ENCODE measurements around the gene NUDT6.
"Not testable (repeated sequence)": the region's sequence is repeated elsewhere in the genome, so short reads cannot be mapped to it uniquely, and the experiment has no call there.

The NUDT6 gene

GRCh38 chr4:122948671-122949070 lies 26.3 kb upstream of the NUDT6 start:
- TF ChIP-seq, protein P1, sequence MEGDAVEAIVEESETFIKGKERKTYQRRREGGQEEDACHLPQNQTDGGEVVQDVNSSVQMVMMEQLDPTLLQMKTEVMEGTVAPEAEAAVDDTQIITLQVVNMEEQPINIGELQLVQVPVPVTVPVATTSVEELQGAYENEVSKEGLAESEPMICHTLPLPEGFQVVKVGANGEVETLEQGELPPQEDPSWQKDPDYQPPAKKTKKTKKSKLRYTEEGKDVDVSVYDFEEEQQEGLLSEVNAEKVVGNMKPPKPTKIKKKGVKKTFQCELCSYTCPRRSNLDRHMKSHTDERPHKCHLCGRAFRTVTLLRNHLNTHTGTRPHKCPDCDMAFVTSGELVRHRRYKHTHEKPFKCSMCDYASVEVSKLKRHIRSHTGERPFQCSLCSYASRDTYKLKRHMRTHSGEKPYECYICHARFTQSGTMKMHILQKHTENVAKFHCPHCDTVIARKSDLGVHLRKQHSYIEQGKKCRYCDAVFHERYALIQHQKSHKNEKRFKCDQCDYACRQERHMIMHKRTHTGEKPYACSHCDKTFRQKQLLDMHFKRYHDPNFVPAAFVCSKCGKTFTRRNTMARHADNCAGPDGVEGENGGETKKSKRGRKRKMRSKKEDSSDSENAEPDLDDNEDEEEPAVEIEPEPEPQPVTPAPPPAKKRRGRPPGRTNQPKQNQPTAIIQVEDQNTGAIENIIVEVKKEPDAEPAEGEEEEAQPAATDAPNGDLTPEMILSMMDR (IDR thresholded peaks at IDR 0.05), result no peak
- no peak overlapping the region for H3K4me3 ChIP-seq
- H3K36me3 ChIP-seq, result peaks cover 66 to 85% (median 66%) of the 10 kb centered on the region in 3 donors
- H3K27ac ChIP-seq, result no peak overlapping the region
- no peaks in the 10 kb centered on the region for H3K27me3 ChIP-seq
- H3K4me1 ChIP-seq, result no peaks in the 10 kb centered on the region
- no peak for DNase-seq
- no peaks in the 10 kb centered on the region for H3K9me3 ChIP-seq
- intact Hi-C loops (cut with DNase I; ENCODE audit: low total_unique reads), result no loop called here

GRCh38 chr4:122946142-122946541 lies 23.7 kb upstream of the NUDT6 start:
- Histone ChIP-seq H3K9me3 (no peaks in the 10 kb centered on the region), H3K27ac (no peak overlapping the region), H3K36me3 (peaks cover 44 to 59% (median 50%) of the 10 kb centered on the region in 3 donors), H3K4me1 (no peaks in the 10 kb centered on the region), H3K4me3 (no peak overlapping the region), H3K27me3 (no peaks in the 10 kb centered on the region)
- TF ChIP-seq, protein P1 (IDR thresholded peaks at IDR 0.05), result no peak
- intact Hi-C loops (cut with DNase I; ENCODE audit: low total_unique reads), result no loop called here
- no peak for DNase-seq

- H3K27me3 ChIP-seq; DNase-seq; H3K4me1 ChIP-seq; H3K9me3 ChIP-seq; intact Hi-C loops (cut with DNase I; ENCODE audit: low total_unique reads); H3K27ac ChIP-seq; H3K4me3 ChIP-seq: not testable (repeated sequence)
- peaks cover 40 to 49% (median 40%) of the 10 kb centered on the region in 3 donors for H3K36me3 ChIP-seq
Observed at GRCh38 chr4:122945136-122945535, 22.7 kb upstream of the NUDT6 start.

DNA sequence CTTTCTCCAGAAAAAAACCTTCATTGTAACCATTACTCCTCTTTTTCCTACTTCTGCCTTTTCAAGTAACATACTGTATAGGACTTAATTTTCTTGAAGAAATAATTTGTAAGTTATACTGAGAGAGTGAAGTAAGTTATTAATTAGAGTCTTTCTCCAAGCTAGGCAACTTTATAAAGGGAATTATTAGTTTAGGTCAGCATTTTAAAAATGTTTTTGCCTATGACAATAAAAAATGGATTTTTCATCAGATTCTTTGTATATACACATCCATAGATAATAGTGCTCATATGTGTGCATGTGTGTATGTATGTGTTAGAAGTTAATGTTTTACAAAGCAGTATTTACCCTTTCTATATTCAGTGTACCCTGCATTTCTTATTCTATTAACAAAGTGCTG lies 10.4 kb upstream of the NUDT6 start:
- no peaks in the 10 kb centered on the region for H3K4me1 ChIP-seq
- no peak overlapping the region for H3K27ac ChIP-seq
- TF ChIP-seq, protein P1 (IDR thresholded peaks at IDR 0.05), result no peak
- no peaks in the 10 kb centered on the region for H3K9me3 ChIP-seq
- no peaks in the 10 kb centered on the region for H3K27me3 ChIP-seq
- H3K4me3 ChIP-seq, result no peak overlapping the region
- intact Hi-C loops (cut with DNase I; ENCODE audit: low total_unique reads), result no loop called here
- DNase-seq, result no peak
- peaks cover 25 to 82% (median 54%) of the 10 kb centered on the region in 3 donors for H3K36me3 ChIP-seq

DNA sequence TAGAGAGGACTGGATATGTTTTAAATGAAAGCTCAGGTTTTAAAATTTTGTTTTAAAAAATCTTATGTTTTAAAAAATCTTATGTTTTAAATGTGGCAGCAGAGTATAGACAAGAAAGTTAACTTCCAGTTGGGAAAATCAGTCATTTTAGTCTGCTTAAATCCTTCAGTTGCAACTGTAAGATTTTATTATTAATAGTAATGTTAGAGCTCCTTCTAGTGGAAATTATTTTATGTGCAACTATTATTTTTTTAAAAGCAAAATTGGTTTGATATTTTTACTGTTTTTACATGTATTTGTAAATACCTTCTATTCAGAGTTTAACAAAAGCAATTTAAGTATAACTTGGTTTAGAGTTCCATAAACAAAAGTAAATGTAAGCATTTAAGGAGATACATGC lies 8.5 kb upstream of the NUDT6 start:
- H3K9me3 ChIP-seq, result no peaks in the 10 kb centered on the region
- DNase-seq, result no peak
- peaks cover 17 to 66% (median 37%) of the 10 kb centered on the region in 3 donors for H3K36me3 ChIP-seq
- H3K27ac ChIP-seq, result no peak overlapping the region
- no peak overlapping the region for H3K4me3 ChIP-seq
- H3K4me1 ChIP-seq, result no peaks in the 10 kb centered on the region
- H3K27me3 ChIP-seq, result no peaks in the 10 kb centered on the region
- intact Hi-C loops (cut with DNase I; ENCODE audit: low total_unique reads), result no loop called here
- TF ChIP-seq, protein P1 (IDR thresholded peaks at IDR 0.05), result peak; percentile 44 to 52

GRCh38 chr4:122928930-122929329 lies 6.5 kb upstream of the NUDT6 start:
- H3K27ac ChIP-seq, result no peak overlapping the region
- peaks cover 7 to 47% (median 26%) of the 10 kb centered on the region in 3 donors for H3K36me3 ChIP-seq
- H3K9me3 ChIP-seq, result no peaks in the 10 kb centered on the region
- no peak for DNase-seq
- TF ChIP-seq, protein P1 (IDR thresholded peaks at IDR 0.05), result no peak
- H3K27me3 ChIP-seq, result no peaks in the 10 kb centered on the region
- H3K4me3 ChIP-seq, result no peak overlapping the region
- intact Hi-C loops (cut with DNase I; ENCODE audit: low total_unique reads), result no loop called here
- peaks cover 0 to 13% (median 8%) of the 10 kb centered on the region in 4 donors for H3K4me1 ChIP-seq
